Measurements from ENCODE around the gene UROS.

DNA sequence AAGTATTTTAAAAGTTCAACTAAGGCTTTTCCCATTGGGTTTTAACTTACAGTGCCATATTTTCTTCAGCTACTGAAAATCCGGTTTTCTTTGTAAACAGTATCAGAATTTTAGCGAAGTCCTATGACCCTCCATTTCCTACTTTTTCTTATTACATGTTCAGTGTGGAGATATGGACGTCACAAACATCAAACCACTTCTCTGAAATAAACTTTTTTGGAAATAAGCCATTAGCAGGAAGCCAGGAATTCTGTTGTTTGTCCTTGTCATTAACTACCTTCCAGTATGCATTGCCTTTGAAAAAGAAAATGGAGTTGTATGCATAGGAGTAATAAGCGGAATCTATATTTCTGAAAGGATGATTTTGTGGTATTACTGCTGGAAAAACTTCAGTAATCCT, 56.5 kb downstream of the UROS start:
- TF ChIP-seq CTCF (IDR thresholded peaks at IDR 0.05) (no peak), POLR2A (IDR thresholded peaks at IDR 0.05) (no peak)
